Activated naive CD8-positive, alpha-beta T cell treated with anti-CD3 and anti-CD28 coated beads for 36 hours (primary cell): Measurements from ENCODE around the gene DNAJC2. TPM values are rescaled to one million over a fixed set of nuclear protein-coding genes. Genes with fewer than 3 reads are reported as not detected.

Source experiments
- DNase-seq: peaks from one replicate; pipeline ENCODE4 v3.0.0; 2021
- H3K27ac Mint-ChIP-seq: one replicate; pipeline ENCODE4 v1.8.0; 2022; ENCODE audit warnings: mild to moderate bottlenecking, moderate library complexity, mixed read lengths
- H3K27me3 Mint-ChIP-seq: one replicate; pipeline ENCODE4 v1.8.0; 2022; ENCODE audit warnings: mild to moderate bottlenecking, mixed read lengths
- H3K36me3 Mint-ChIP-seq: one replicate; pipeline ENCODE4 v1.8.0; 2021; ENCODE audit warnings: mild to moderate bottlenecking, mixed read lengths
- H3K4me1 Mint-ChIP-seq: one replicate; pipeline ENCODE4 v1.8.0; 2021; ENCODE audit warnings: mixed read lengths
- H3K4me3 Mint-ChIP-seq: one replicate; pipeline ENCODE4 v1.8.0; 2022; ENCODE audit warnings: mild to moderate bottlenecking, moderate library complexity, mixed read lengths
- H3K9me3 Mint-ChIP-seq: one replicate; pipeline ENCODE4 v1.8.0; 2022; ENCODE audit warnings: mixed read lengths
- total RNA-seq, 2 experiments: library from RNA; stranded (reverse); gene quantifications; one replicate each; pipeline ENCODE4 v1.2.3, GENCODE V29; 2021

Gene DNAJC2
- total RNA-seq, 2 experiments from 2014 or later = 61.5 to 66.8 TPM

DNA sequence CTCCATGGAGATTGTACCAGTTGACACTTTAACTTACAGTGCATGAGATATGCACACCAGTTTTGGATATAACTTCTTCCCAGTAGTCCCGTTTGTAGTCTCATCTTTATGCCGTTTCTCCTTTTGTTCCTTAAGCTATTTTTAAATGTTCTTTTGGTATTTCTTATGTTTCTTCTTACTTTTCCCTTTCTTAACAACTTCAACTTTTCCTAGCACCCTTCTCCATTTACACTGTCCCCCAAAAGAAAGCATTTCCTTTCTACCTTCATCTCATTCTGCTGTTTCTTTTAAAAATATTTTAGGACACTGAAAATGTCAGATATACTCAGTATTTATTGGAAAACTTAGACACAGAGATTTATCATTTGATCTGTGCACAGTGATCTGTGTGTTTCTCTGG, 4.4 kb upstream of the DNAJC2 start:
- Mint-ChIP-seq H3K27me3 (no peaks in the 10 kb centered on the region), H3K4me1 (peaks cover 44% of the 10 kb centered on the region), H3K4me3 (peak overlapping the region; percentile 98), H3K9me3 (no peaks in the 10 kb centered on the region), H3K27ac (peak overlapping the region; percentile 64), H3K36me3 (peaks cover 22% of the 10 kb centered on the region)
- DNase-seq = no peak

DNA sequence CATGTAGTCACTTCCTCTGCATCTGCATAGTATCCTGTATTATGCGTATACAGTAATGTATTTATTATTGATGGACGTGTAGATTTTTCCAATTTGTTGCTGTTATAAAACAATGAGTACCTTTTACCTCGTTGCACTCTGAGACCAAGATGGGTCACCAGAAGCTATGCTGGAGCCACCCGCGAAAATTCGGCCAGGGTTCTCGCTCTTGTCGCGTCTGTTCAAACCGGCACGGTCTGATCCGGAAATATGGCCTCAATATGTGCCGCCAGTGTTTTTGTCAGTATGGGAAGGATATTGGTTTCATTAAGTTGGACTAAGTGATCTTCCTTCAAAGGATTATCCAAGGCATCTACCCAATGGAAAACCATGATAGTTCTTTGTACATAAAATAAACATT, 3.9 kb upstream of the DNAJC2 start:
- no peaks in the 10 kb centered on the region for H3K9me3 Mint-ChIP-seq
- DNase-seq = peak; percentile 5
- H3K27me3 Mint-ChIP-seq = no peaks in the 10 kb centered on the region
- peak overlapping the region; percentile 87 for H3K27ac Mint-ChIP-seq
- H3K4me1 Mint-ChIP-seq = peaks cover 44% of the 10 kb centered on the region
- peak overlapping the region; percentile 98 for H3K4me3 Mint-ChIP-seq
- peaks cover 26% of the 10 kb centered on the region for H3K36me3 Mint-ChIP-seq

DNA sequence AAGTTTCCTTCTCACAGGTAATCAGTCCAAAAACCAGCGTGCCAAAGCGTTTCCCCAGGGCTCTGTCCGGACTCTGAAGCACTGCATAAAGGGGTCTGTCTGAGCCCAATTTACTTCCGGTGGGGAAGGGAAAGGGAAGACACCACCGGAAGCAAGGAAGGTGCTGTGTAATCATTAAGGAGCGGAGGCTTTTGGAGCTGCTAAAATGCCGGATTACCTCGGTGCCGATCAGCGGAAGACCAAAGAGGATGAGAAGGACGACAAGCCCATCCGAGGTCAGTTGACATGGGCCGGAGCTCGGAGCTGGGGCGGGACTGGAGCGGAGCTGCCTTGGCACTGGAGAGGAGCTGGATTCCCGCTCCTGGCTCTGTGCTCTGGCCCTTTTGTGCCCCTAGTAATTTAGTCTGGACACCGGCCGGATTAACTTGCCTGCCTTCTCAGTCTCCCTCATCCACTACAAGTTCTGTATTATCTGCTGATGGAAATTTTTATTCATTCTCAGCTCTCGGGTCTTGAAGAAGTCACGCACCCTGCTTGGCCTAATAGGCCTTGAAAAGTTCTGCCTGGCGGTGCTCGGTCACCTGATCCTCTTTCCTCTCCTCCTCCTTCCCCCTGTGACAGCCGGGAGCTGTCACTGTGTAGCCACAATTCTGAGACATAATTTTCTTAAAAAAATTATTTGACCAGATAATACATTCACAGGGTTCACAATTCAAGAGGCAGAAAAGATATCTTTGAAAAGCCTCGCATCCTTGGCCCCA, 3.1 kb upstream of the DNAJC2 start, which contains the start of gene PSMC2:
Gene PSMC2 (plus strand): TSS at position 137 of the 761 bp plus-strand sequence. CDS start 69 bp downstream, at position 206.
- peak; percentile 80 for DNase-seq
- H3K27ac Mint-ChIP-seq = peak within 1 kb of the TSS; percentile 98
- no peaks in the 10 kb centered on the region for H3K27me3 Mint-ChIP-seq
- no peaks in the 10 kb centered on the region for H3K9me3 Mint-ChIP-seq
- peaks cover 41% of the 10 kb centered on the region for H3K4me1 Mint-ChIP-seq
- H3K36me3 Mint-ChIP-seq = peaks cover 24% of the 10 kb centered on the region
- peak within 1 kb of the TSS; percentile 98 for H3K4me3 Mint-ChIP-seq

DNA sequence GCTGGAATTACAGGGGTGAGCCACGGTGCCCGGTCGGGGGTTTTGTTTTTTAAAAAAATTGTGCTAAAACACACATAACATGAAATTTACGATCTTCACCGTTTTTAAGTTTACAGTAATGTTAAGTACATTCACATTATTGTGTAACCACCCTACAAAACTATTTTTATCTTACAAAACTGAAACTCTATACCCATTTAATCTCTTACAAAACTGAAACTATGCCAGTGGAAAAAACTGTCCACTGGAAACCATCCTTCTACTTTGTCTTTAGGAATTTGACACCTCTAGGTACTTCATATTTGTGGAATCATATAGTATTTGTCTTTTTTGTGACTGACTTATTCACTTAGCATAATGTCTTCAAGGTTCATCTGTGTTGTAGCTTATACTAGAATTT, 1.8 kb upstream of the DNAJC2 start:
- peak overlapping the region; percentile 98 for H3K27ac Mint-ChIP-seq

DNA sequence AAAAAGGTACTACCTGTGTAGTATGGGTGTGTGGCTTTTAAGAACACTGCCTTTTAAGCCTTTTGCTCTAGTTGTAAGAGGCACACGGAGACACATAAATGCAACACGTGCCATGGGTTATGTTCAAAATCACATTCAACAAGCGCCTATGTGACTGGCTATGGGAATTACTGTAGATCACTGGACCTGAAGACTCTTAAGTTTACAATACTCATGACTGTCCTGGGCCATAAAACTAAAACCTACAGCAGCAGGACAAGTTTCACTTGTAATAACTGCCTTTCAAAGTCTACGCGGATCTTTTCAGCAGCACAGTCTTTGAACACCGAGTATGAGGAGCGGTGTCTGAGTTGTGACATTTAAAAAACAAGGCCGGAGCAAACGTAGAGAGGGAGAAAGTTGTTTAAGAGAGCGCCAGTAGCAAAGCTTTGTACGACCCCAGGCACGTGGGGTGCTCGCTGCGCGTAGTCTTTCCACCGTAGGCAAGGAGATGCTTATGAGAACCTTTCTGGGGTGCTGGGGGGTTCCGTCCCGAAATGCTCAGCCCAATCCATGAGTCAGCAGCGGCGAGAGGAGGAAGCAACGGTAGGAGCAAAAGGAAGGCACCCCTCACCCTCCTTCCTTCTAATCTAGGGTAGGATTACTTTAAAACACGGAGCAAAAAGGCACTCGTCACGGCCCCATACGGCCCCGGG, 662 bp downstream of the DNAJC2 start:
- no peaks in the 10 kb centered on the region for H3K27me3 Mint-ChIP-seq
- H3K9me3 Mint-ChIP-seq = no peaks in the 10 kb centered on the region
- H3K27ac Mint-ChIP-seq = peak overlapping the region; percentile 99
- H3K4me1 Mint-ChIP-seq = peaks cover 43% of the 10 kb centered on the region
- peak overlapping the region; percentile 99 for H3K4me3 Mint-ChIP-seq
- peaks cover 40% of the 10 kb centered on the region for H3K36me3 Mint-ChIP-seq
- DNase-seq = peak; percentile 43

More for the DNA sequence above, 1.8 kb upstream of the DNAJC2 start:
- Mint-ChIP-seq H3K36me3 (peaks cover 28% of the 10 kb centered on the region), H3K9me3 (no peaks in the 10 kb centered on the region), H3K27me3 (no peaks in the 10 kb centered on the region), H3K4me1 (peaks cover 39% of the 10 kb centered on the region), H3K4me3 (peak overlapping the region; percentile 98)
- DNase-seq = no peak

DNA sequence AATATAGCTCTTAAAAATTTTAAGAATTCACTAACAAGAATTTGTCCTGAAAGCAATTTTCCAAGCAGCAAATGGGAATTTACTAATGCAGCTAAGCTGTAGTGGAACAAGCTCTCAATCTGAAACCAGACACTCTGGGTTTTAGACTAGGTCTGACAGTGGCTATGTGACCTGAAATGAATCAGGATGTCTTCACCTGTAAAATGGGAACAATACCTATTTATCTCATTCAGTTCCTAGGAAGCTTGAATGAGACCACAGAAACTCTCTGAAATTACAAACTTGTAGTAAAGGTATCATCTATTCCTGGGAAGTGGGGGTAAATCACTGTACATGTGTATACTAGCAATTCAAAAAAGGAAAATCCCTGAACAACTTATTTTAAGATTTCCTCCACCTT, 1.2 kb downstream of the DNAJC2 start:
- no peaks in the 10 kb centered on the region for H3K27me3 Mint-ChIP-seq
- H3K9me3 Mint-ChIP-seq = no peaks in the 10 kb centered on the region
- DNase-seq = no peak
- H3K4me1 Mint-ChIP-seq = peaks cover 41% of the 10 kb centered on the region
- peaks cover 37% of the 10 kb centered on the region for H3K36me3 Mint-ChIP-seq
- H3K4me3 Mint-ChIP-seq = peak overlapping the region; percentile 99
- H3K27ac Mint-ChIP-seq = peak overlapping the region; percentile 99

DNA sequence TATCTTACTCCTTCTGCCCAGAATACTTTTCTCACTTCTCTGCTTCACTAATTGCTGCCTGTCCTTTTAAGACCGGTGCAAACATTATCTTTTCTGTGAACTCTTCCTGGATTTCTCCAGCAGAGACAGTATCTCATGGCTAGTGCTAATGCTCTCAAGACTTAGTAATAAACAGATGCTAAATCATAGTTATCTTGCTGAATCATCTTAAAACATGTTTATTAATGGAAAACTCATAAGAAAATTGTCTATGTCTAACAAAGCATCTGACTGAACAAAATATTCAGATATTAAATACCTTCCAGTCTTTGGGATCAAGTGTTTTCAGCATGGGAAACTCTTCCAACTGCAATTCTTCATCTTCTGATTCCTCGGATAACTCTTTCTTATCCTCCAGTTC, 3.1 kb downstream of the DNAJC2 start:
- peak overlapping the region; percentile 49 for H3K27ac Mint-ChIP-seq
- peaks cover 51% of the 10 kb centered on the region for H3K36me3 Mint-ChIP-seq
- no peaks in the 10 kb centered on the region for H3K9me3 Mint-ChIP-seq
- peaks cover 34% of the 10 kb centered on the region for H3K4me1 Mint-ChIP-seq
- DNase-seq = no peak
- H3K27me3 Mint-ChIP-seq = no peaks in the 10 kb centered on the region
- H3K4me3 Mint-ChIP-seq = no peak overlapping the region

DNA sequence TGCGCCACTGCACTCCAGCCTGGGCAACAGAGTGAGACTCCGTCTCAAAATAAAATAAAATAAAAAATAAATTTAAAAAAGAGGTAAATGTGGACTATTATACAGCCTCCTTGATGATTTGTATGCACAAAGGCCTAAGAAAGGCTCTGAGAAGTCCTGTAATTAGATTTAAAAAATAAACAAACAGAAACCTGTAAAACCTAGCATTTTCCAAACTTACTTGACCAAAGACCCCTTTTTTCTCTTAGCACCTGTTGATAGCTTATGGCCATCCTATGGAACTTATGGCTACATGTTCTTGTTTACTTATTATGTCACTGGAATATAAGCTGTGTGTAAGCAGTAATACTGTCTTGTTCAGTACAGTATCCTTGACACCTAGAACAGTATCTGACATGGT, 5.7 kb downstream of the DNAJC2 start:
- no peaks in the 10 kb centered on the region for H3K27me3 Mint-ChIP-seq
- H3K4me3 Mint-ChIP-seq = no peak overlapping the region
- H3K27ac Mint-ChIP-seq = no peak overlapping the region
- H3K9me3 Mint-ChIP-seq = no peaks in the 10 kb centered on the region
- peaks cover 49% of the 10 kb centered on the region for H3K36me3 Mint-ChIP-seq
- H3K4me1 Mint-ChIP-seq = peaks cover 25% of the 10 kb centered on the region
- DNase-seq = no peak

DNA sequence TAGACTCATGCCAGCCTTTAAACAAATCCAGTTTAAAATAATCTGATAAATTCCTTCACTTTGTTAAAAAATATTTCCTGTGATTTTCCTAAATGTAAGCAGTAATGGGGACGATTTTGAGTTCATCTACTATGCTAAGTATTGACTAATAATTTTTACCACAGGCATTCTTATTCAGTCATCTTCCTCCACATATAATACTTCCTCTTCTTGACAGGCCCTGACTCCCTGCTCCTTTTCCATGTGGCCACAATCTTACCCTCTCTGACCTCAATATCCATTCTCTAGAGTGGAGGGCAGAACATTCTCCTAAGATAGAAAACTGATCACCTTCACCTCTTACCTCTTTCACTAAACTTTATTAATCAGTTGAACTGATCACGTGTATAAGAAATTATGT, 7.8 kb downstream of the DNAJC2 start:
- Mint-ChIP-seq H3K4me1 (peaks cover 26% of the 10 kb centered on the region), H3K4me3 (no peak overlapping the region), H3K27me3 (no peaks in the 10 kb centered on the region), H3K9me3 (no peaks in the 10 kb centered on the region), H3K36me3 (peaks cover 43% of the 10 kb centered on the region), H3K27ac (no peak overlapping the region)
- no peak for DNase-seq

DNA sequence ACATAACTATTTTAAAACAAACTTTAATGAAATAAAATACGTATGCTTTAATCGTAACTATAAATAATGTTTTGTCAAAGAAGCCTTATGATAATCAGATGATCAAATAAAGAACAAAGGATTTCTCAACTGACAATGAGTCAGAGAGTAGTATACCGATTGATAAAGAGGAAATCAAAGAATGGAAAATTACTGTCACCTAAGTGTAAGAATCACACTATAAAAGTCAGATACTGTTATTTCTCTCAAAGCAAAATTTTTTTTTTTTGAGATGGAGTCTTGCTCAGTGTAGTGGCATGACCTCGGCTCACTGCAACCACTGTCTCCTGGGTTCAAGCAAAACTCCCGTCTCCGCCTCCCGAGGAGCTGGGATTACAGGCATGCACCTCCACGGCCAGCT, 18.8 kb downstream of the DNAJC2 start:
- H3K9me3 Mint-ChIP-seq = no peaks in the 10 kb centered on the region
- H3K36me3 Mint-ChIP-seq = peaks cover 28% of the 10 kb centered on the region
- H3K27ac Mint-ChIP-seq = peak overlapping the region; percentile 91
- H3K4me3 Mint-ChIP-seq = no peak overlapping the region
- DNase-seq = no peak
- H3K4me1 Mint-ChIP-seq = peaks cover 21% of the 10 kb centered on the region
- H3K27me3 Mint-ChIP-seq = no peaks in the 10 kb centered on the region

DNA sequence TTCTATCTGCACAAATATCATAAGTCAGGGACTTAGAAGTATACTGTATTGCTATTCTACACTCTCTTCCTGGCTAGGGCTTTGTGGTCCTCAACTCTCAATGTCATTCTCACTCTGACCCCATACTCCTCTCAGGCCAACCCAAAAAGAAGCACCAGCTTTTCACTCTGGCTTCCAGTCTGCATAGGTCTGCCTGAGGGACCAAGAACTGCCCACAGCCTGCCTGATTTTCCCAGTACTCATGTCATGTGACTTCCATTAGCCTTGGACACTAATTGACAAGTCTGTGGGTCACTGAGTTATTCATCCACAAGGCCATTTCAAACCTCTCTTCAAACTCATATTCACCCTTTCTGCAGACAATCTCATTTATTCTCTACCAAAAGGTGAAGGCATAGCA, 27.6 kb downstream of the DNAJC2 start:
- DNase-seq = no peak
- H3K4me1 Mint-ChIP-seq = peaks cover 12% of the 10 kb centered on the region
- H3K27ac Mint-ChIP-seq = peak overlapping the region; percentile 19
- H3K9me3 Mint-ChIP-seq = no peaks in the 10 kb centered on the region
- H3K36me3 Mint-ChIP-seq = peaks cover 41% of the 10 kb centered on the region
- no peaks in the 10 kb centered on the region for H3K27me3 Mint-ChIP-seq
- H3K4me3 Mint-ChIP-seq = no peak overlapping the region

DNA sequence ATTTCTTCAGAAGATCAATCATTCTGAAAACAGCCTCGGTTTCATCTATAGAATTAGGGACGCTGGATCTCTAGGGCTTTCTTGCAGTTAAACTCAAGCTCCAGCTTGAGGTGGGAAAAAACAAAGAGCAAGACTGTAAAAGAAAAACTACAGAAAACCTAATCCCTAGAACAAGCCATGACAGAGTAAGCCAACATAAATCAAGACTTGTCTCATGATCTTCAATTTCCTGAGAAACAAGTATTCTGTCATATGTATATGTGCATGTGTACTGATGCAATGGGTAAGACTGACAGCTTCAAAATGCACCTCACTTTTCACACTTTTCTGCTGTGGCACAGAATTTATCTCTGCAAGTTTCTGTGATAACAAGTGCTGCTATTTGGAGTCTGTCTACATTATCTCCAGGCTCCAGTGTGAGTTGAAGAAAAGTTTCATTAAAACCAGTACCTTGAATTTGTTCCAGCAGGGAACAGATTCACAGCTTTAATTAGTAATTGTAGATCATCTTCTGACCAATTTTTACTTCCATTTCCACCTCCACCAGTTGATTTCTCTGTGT, 28.1 kb downstream of the DNAJC2 start:
- Mint-ChIP-seq H3K36me3 (peaks cover 39% of the 10 kb centered on the region), H3K27me3 (no peaks in the 10 kb centered on the region), H3K4me3 (no peak overlapping the region), H3K27ac (peak overlapping the region; percentile 19), H3K9me3 (no peaks in the 10 kb centered on the region), H3K4me1 (peaks cover 12% of the 10 kb centered on the region)
- DNase-seq = no peak

DNA sequence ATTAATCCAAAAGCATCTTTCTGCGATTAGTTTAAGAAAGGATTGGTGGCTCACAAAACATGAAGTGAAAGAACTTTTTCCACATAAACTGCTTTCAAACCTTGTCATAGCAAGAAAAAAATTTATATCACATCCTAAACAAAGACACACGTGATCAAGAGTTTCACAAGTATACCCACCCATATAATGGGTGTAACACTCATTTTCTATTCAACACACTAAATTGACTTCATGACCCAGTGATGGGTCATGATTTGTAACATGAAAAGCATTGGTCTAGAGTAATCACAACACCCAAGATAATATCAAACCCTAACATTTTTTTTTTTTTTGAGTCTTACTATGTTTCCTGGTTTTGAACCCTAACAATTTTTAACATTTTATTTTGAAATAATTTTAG, 29.7 kb downstream of the DNAJC2 start:
- H3K27me3 Mint-ChIP-seq = no peaks in the 10 kb centered on the region
- peak overlapping the region; percentile 52 for H3K27ac Mint-ChIP-seq
- H3K4me1 Mint-ChIP-seq = peaks cover 15% of the 10 kb centered on the region
- no peak for DNase-seq
- no peak overlapping the region for H3K4me3 Mint-ChIP-seq
- H3K9me3 Mint-ChIP-seq = no peaks in the 10 kb centered on the region
- H3K36me3 Mint-ChIP-seq = peaks cover 39% of the 10 kb centered on the region

DNA sequence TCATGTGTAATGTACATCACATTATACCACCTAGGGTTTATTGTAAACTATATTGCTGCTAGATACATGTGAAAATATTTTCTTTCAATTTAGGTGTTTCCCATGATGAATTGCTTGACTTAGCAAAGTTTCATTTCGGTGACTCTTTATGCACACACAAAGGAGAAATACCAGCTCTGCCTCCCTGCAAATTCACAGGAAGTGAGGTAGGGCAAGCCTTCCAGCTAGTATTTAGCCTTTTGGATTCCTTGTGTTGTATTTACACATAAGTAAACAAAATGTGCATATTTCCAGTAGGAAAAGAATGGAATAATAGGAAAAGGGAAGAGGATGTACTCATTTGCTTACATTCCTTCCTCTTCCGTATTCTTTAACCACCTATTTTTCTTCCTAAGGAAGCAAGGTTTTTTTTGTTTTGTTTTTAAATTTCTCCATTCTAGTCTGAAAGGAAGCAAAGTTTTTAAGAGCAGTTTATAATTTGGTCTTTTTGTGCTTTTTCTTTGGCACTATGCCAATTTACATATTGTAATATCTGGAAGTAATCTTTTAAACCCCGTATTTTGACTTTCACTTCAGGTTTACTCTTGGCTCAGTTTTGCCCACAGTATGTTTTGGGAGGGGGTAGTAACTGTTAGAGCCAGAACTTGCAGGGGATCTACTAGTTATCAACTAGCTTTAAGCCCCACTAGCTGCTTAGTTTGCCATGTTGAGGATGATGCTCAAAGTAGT, 36.9 kb downstream of the DNAJC2 start:
- H3K36me3 Mint-ChIP-seq = peaks cover 35% of the 10 kb centered on the region
- peaks cover 27% of the 10 kb centered on the region for H3K4me1 Mint-ChIP-seq
- H3K27me3 Mint-ChIP-seq = no peaks in the 10 kb centered on the region
- peak overlapping the region; percentile 45 for H3K27ac Mint-ChIP-seq
- no peak overlapping the region for H3K4me3 Mint-ChIP-seq
- DNase-seq = no peak
- H3K9me3 Mint-ChIP-seq = peaks cover 7% of the 10 kb centered on the region

DNA sequence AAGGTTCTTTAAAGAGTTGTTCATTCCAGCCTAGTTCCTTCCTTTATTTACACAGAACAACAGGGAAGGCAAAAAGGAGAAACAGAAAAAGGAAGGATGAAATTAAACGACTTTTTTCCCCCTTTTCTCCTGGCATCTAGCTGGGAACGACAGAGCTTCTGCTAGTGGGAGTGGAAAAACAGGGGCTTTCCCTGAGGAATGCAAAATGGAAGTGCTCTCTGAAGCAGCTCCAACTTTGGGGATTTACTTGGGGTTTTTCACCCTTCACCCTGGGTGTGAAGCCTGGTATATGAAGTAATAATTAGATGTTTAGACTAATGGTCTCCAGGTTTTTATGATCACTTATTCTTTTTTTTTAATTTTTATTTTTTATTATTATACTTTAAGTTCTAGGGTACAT, 43.1 kb downstream of the DNAJC2 start:
- Mint-ChIP-seq H3K9me3 (peaks cover 7% of the 10 kb centered on the region), H3K27me3 (no peaks in the 10 kb centered on the region), H3K4me1 (peaks cover 54% of the 10 kb centered on the region), H3K36me3 (peaks cover 45% of the 10 kb centered on the region), H3K27ac (peak overlapping the region; percentile 36), H3K4me3 (no peak overlapping the region)
- DNase-seq = no peak
